ENCODE data around the gene FARP2. TPM values are rescaled to one million over a fixed set of nuclear protein-coding genes. Genes with fewer than 3 reads are reported as not detected.

Gene FARP2
- total and polyA plus RNA-seq, 2 of the 13 experiments (the other 11 are each of a cell fraction or from before 2014, with no cell fraction given) = 28.0 to 45.4 TPM

DNA sequence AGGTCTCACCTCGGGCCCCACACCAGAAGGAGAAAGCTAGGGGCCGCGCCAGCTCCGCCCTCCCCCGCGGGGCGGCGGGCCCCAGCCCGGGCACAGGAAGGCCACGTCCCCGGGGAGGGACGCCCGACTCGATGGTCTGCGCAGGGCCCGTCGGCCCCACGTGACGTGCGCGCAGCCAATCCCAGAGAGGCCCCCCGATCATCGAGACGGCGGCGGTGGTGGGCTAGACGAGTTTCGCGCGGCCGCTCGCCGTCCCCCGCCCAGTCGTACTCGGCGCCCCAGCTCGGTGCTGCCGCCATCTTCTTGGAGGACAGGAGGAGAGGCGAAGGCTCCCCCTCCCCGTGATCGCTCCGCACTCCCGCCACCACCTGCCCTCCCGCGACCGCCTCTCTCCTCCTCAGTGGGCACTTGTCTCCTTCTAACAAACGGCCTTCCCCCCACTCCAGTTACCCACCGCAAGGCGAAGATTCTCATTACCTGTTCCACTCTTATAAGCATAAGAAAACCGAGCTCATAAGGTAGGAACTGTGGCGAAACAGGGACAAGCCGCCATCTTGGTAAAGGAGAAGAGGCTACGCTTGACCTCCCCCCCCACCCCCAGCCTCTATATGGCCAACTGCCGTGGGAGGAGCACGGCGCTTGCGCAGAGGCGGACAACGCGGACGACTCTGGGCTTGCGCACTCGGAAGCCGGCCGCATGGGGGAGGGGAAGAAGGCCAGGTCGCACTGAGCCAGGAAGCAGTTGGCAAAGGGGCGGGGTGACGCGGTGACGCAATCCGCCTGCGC is 40.8 kb upstream of the FARP2 start, which contains the start of gene HDLBP (continued):
- TF ChIP-seq, protein P1, sequence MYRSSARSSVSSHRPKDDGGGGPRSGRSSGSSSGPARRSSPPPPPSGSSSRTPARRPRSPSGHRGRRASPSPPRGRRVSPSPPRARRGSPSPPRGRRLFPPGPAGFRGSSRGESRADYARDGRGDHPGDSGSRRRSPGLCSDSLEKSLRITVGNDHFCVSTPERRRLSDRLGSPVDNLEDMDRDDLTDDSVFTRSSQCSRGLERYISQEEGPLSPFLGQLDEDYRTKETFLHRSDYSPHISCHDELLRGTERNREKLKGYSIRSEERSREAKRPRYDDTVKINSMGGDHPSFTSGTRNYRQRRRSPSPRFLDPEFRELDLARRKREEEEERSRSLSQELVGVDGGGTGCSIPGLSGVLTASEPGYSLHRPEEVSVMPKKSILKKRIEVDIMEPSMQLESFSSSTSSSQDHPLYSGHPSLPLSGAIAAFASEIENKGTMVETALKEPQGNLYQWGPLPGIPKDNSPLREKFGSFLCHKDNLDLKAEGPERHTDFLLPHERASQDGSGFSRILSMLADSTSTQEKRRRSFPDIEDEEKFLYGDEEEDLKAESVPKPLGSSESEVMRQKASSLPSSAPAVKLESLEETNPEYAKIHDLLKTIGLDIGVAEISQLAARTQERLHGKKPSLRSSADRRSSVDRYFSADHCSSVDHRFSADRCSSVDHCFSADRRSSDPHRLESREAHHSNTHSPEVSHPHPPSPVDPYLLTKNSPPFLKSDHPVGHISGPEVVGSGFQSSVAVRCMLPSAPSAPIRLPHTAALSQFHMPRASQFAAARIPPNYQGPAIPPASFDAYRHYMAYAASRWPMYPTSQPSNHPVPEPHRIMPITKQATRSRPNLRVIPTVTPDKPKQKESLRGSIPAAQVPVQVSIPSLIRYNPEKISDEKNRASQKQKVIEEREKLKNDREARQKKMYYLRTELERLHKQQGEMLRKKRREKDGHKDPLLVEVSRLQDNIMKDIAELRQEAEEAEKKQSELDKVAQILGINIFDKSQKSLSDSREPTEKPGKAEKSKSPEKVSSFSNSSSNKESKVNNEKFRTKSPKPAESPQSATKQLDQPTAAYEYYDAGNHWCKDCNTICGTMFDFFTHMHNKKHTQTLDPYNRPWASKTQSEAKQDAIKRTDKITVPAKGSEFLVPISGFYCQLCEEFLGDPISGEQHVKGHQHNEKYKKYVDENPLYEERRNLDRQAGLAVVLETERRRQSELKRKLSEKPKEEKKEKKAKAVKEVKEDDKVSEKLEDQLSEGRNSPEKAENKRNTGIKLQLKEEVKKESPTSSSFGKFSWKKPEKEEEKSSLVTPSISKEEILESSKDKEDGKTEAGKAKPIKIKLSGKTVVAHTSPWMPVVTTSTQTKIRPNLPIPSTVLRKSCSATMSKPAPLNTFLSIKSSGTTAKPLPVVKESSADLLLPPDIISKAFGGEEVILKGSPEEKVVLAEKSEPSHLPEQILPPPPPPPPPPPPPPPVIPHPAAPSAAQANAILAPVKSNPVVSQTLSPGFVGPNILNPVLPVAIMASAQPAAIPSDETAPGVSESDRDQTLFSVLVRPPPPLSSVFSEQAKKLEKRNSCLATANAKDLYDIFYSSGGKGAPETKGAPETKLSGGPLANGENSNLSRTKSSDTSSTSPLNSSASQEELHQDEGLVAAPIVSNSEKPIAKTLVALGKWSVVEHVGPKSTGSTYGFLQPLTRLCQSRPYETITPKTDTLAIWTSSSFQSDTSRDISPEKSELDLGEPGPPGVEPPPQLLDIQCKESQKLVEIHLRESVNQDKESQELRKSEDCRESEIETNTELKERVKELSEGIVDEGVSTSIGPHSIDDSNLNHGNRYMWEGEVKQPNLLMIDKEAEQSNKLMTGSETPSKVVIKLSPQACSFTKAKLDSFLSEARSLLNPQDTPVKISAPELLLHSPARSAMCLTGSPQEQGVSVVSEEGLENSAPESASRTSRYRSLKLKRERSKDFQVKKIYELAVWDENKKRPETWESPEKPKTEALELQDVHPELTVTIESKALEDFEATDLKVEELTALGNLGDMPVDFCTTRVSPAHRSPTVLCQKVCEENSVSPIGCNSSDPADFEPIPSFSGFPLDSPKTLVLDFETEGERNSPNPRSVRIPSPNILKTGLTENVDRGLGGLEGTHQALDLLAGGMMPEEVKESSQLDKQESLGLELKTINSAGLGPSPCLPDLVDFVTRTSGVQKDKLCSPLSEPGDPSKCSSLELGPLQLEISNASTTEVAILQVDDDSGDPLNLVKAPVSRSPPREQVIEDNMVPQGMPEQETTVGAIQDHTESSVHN (CRISPR knock-in tag; IDR thresholded peaks at IDR 0.05) = peak; percentile 62; the same call in 1 of the 2 replicates
- TF ChIP-seq KAT2B (IDR thresholded peaks at IDR 0.05; ENCODE audit: borderline replicate concordance, low read depth, low read length) (0 out of 2 replicates have a peak, but pooled peaks have one; percentile 0), ZNF513 (CRISPR knock-in tag; conservative IDR thresholded peaks at IDR 0.05) (0 out of 2 replicates have a peak, but pooled peaks have one; percentile 48), TP53 (CRISPR knock-in tag; conservative IDR thresholded peaks at IDR 0.05) (no peak), MLLT10 (CRISPR knock-in tag; IDR thresholded peaks at IDR 0.05) (no peak), TAF15 (IDR thresholded peaks at IDR 0.05; ENCODE audit: low read depth, low read length, poor library complexity, severe bottlenecking) (peak; percentile 78), SRY (CRISPR knock-in tag; IDR thresholded peaks at IDR 0.05) (no peak; the same call in 1 of the 2 replicates), MAF1 (CRISPR knock-in tag; IDR thresholded peaks at IDR 0.05; ENCODE audit: borderline replicate concordance) (peak; percentile 91), ZFP82 (CRISPR knock-in tag; IDR thresholded peaks at IDR 0.05; ENCODE audit: borderline replicate concordance) (peak; percentile 98; the same call in 1 of the 2 replicates), ELF1 (CRISPR knock-in tag; IDR thresholded peaks at IDR 0.05) (peak; percentile 69), ELF3 (CRISPR knock-in tag; IDR thresholded peaks at IDR 0.05) (peak; percentile 75), CCDC6 (CRISPR knock-in tag; IDR thresholded peaks at IDR 0.05) (no peak; the same call in 1 of the 2 replicates), MXD1 (CRISPR knock-in tag; IDR thresholded peaks at IDR 0.05) (peak; percentile 82), ZBTB3 (CRISPR knock-in tag; IDR thresholded peaks at IDR 0.05; ENCODE audit: borderline replicate concordance, low read depth) (peak; percentile 68; the same call in 1 of the 2 replicates), ZFP62 (CRISPR knock-in tag; IDR thresholded peaks at IDR 0.05) (no peak), ZNF3 (CRISPR knock-in tag; IDR thresholded peaks at IDR 0.05) (peak; percentile 79)
- TF ChIP-seq, protein P2, sequence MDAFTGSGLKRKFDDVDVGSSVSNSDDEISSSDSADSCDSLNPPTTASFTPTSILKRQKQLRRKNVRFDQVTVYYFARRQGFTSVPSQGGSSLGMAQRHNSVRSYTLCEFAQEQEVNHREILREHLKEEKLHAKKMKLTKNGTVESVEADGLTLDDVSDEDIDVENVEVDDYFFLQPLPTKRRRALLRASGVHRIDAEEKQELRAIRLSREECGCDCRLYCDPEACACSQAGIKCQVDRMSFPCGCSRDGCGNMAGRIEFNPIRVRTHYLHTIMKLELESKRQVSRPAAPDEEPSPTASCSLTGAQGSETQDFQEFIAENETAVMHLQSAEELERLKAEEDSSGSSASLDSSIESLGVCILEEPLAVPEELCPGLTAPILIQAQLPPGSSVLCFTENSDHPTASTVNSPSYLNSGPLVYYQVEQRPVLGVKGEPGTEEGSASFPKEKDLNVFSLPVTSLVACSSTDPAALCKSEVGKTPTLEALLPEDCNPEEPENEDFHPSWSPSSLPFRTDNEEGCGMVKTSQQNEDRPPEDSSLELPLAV (CRISPR knock-in tag; conservative IDR thresholded peaks at IDR 0.05; ENCODE audit: low read depth) = peak; percentile 84; the same call in 1 of the 2 replicates

Measured in HepG2 (cell line).